SK-N-MC (cell line): ENCODE data around the gene UPK3B.
A peak's percentile ranks its signal among the peaks of the same experiment; 100 is the strongest.
"Not testable (repeated sequence)": the region's sequence is repeated elsewhere in the genome, so short reads cannot be mapped to it uniquely, and the experiment has no call there.

Experiments used
- DNase-seq: peaks from one replicate; pipeline ENCODE4 v3.0.0-alpha.2; 2011; ENCODE audit warnings: low read depth, low spot score
- H3K27ac ChIP-seq: fragments of 200-600 bp; sonication (generic); 2 replicates; pipeline ENCODE4 v1.5.1; 2016; ENCODE audit warnings: mixed run types
- H3K36me3 ChIP-seq: fragments of 200-600 bp; sonication (generic); 2 replicates; pipeline ENCODE4 v1.6.1; 2017; ENCODE audit warnings: antibody characterized with exemption, low read length, mixed read lengths; ENCODE audit not compliant: insufficient read depth
- H3K4me3 ChIP-seq: fragments of 200-600 bp; sonication (generic); 2 replicates; pipeline ENCODE4 v1.5.1; 2016
- H3K9ac ChIP-seq: fragments of 200-600 bp; sonication (generic); 2 replicates; pipeline ENCODE4 v1.8.0; 2017; ENCODE audit warnings: mixed run types, mixed read lengths; ENCODE audit not compliant: insufficient read length
- H3K9me3 ChIP-seq: fragments of 200-600 bp; sonication (generic); 2 replicates; pipeline ENCODE4 v1.6.1; 2017; ENCODE audit warnings: low read depth, mild to moderate bottlenecking, antibody characterized with exemption, low read length, moderate library complexity, mixed read lengths
- POLR2AphosphoS5 ChIP-seq: IDR thresholded peaks from 2 replicates; pipeline ENCODE4 v1.6.1; 2012; ENCODE audit warnings: mild to moderate bottlenecking, low read depth, low read length, borderline replicate concordance

UPK3B gene

GRCh38 chr7:76549025-76549854 lies 38.9 kb downstream of the UPK3B start:
- peak; percentile 30 for DNase-seq
- Histone ChIP-seq H3K4me3 (peak overlapping the region; percentile 86), H3K9ac (peak overlapping the region; percentile 91)
- peak; percentile 89 for TF ChIP-seq POLR2AphosphoS5
- not testable (repeated sequence) for H3K36me3 ChIP-seq, H3K9me3 ChIP-seq, H3K27ac ChIP-seq

GRCh38 chr7:76549855-76550248 lies 39.5 kb downstream of the UPK3B start:
- H3K9me3 ChIP-seq, H3K36me3 ChIP-seq, DNase-seq, H3K27ac ChIP-seq: not testable (repeated sequence)
- Histone ChIP-seq H3K9ac (peak overlapping the region; percentile 91), H3K4me3 (peak overlapping the region; percentile 86)

GRCh38 chr7:76551992-76552391 lies 41.6 kb downstream of the UPK3B start:
- H3K4me3 ChIP-seq, H3K36me3 ChIP-seq, H3K9me3 ChIP-seq, DNase-seq, H3K27ac ChIP-seq, H3K9ac ChIP-seq: not testable (repeated sequence)

GRCh38 chr7:76559685-76560084 lies 49.3 kb downstream of the UPK3B start:
- not testable (repeated sequence) for H3K27ac ChIP-seq, H3K9ac ChIP-seq, H3K36me3 ChIP-seq, H3K9me3 ChIP-seq, H3K4me3 ChIP-seq, DNase-seq

- H3K27ac ChIP-seq, DNase-seq, H3K9me3 ChIP-seq, H3K4me3 ChIP-seq, H3K9ac ChIP-seq, H3K36me3 ChIP-seq: not testable (repeated sequence)
Observed at GRCh38 chr7:76560157-76560556, 49.8 kb downstream of the UPK3B start.

- H3K4me3 ChIP-seq, H3K36me3 ChIP-seq, H3K9ac ChIP-seq, DNase-seq, H3K27ac ChIP-seq, H3K9me3 ChIP-seq: not testable (repeated sequence)
Observed at GRCh38 chr7:76561342-76561741, 51.0 kb downstream of the UPK3B start.

GRCh38 chr7:76565001-76565400 lies 54.6 kb downstream of the UPK3B start:
- not testable (repeated sequence) for H3K4me3 ChIP-seq

More at GRCh38 chr7:76565001-76565400, 54.6 kb downstream of the UPK3B start:
- not testable (repeated sequence) for H3K9me3 ChIP-seq, H3K36me3 ChIP-seq, H3K9ac ChIP-seq, DNase-seq, H3K27ac ChIP-seq
